DMS114 treated with DMSO at 0.1 percent for 48 hours (cell line): ENCODE measurements around the gene IGSF11.
"Not testable (repeated sequence)": the region's sequence is repeated elsewhere in the genome, so short reads cannot be mapped to it uniquely, and the experiment has no call there.

Source experiments
- DNase-seq: peaks from one replicate; lab custom pipeline; 2025; ENCODE audit not compliant: unreplicated experiment; lab: John Stamatoyannopoulos, UW

The IGSF11 gene

GRCh38 chr3:119034256-119035013, at the start of gene IGSF11:
Gene IGSF11 (minus strand): TSS chr3:119034846. CDS start chr3:119034582, 264 bp downstream.
- DNase-seq, result no peak

- DNase-seq, result no peak
Measured at GRCh38 chr3:119080364-119080763, 45.7 kb upstream of the IGSF11 start.

- no peak for DNase-seq
Measured at GRCh38 chr3:119073258-119074001, 38.8 kb upstream of the IGSF11 start.

GRCh38 chr3:119072451-119072850, 37.8 kb upstream of the IGSF11 start:
- not testable (repeated sequence) for DNase-seq

- no peak for DNase-seq
Measured at GRCh38 chr3:119069725-119070124, 35.1 kb upstream of the IGSF11 start.

GRCh38 chr3:119063471-119063870, 28.8 kb upstream of the IGSF11 start:
- DNase-seq, result no peak

- DNase-seq, result no peak
Measured at GRCh38 chr3:119062892-119063291, 28.2 kb upstream of the IGSF11 start.

- DNase-seq, result no peak
Measured at GRCh38 chr3:119044593-119044992, 9.9 kb upstream of the IGSF11 start.

GRCh38 chr3:119042162-119042561, 7.5 kb upstream of the IGSF11 start:
- no peak for DNase-seq

- no peak for DNase-seq
Measured at GRCh38 chr3:119035014-119035346, 334 bp upstream of the IGSF11 start.

- no peak for DNase-seq
Measured at GRCh38 chr3:119033393-119034255, 1.0 kb downstream of the IGSF11 start.

- DNase-seq, result no peak
Measured at GRCh38 chr3:119025171-119025795, 9.4 kb downstream of the IGSF11 start.

GRCh38 chr3:119019767-119020518, 14.7 kb downstream of the IGSF11 start:
- no peak for DNase-seq

- DNase-seq, result no peak
Measured at GRCh38 chr3:119018690-119019463, 15.8 kb downstream of the IGSF11 start.

- no peak for DNase-seq
Measured at GRCh38 chr3:119015942-119016341, 18.7 kb downstream of the IGSF11 start.

GRCh38 chr3:119013951-119014350, 20.7 kb downstream of the IGSF11 start:
- no peak for DNase-seq

- DNase-seq, result no peak
Measured at GRCh38 chr3:119011528-119011927, 23.1 kb downstream of the IGSF11 start.

GRCh38 chr3:118997190-118997589, 37.5 kb downstream of the IGSF11 start:
- DNase-seq, result no peak

- no peak for DNase-seq
Measured at GRCh38 chr3:118991775-118992174, 42.9 kb downstream of the IGSF11 start.
